PC-9 (cell line): ENCODE measurements around the gene MTOR. TPM values are rescaled to one million over a fixed set of nuclear protein-coding genes. Genes with fewer than 3 reads are reported as not detected.

Experiments
- BruUV-seq: library from RNA; stranded (reverse); fragments of 400-500 nt; replicated peaks from 2 replicates; lab custom pipeline; 2021; lab: Mats Ljungman, UMichigan
- CTCF ChIA-PET: fragments of 300-600 bp; sonication (Branson Sonifier 250); formaldehyde crosslinking; loops from one replicate; lab custom pipeline; 2022; ENCODE audit warnings: antibody characterized with exemption; lab: Charles Lee
- POLR2A ChIA-PET: fragments of 300-600 bp; sonication (Branson Sonifier 250); formaldehyde crosslinking; loops from one replicate; lab custom pipeline; 2022; ENCODE audit warnings: antibody characterized with exemption; ENCODE audit not compliant: unreplicated experiment; lab: Charles Lee
- DNase-seq, 2 experiments: peaks; one replicate each; pipeline versions ENCODE4 v3.0.0 to v3.0.0-alpha.2; 2015 to 2022; ENCODE audit warnings: mixed read lengths in 1 of 2
- H2AFZ ChIP-seq: fragments of 200-600 bp; sonication (generic); 2 replicates; pipeline ENCODE4 v1.8.1; 2017; ENCODE audit warnings: antibody characterized with exemption
- H3F3A ChIP-seq: fragments of 200-600 bp; sonication (generic); 2 replicates; pipeline ENCODE4 v1.8.1; 2017; ENCODE audit warnings: antibody characterized with exemption, mild to moderate bottlenecking, low read depth; ENCODE audit not compliant: insufficient read depth
- H3K27ac ChIP-seq: fragments of 200-600 bp; sonication (generic); 2 replicates; pipeline ENCODE4 v1.6.1; 2016; ENCODE audit warnings: mixed run types
- H3K27me3 ChIP-seq: fragments of 200-600 bp; sonication (generic); 2 replicates; pipeline ENCODE4 v1.6.1; 2016; ENCODE audit warnings: low read depth, mixed run types; ENCODE audit not compliant: insufficient read depth
- H3K36me3 ChIP-seq: fragments of 200-600 bp; sonication (generic); 2 replicates; pipeline ENCODE4 v1.6.1; 2016; ENCODE audit warnings: low read depth, mixed run types
- H3K4me1 ChIP-seq: fragments of 200-600 bp; sonication (generic); replicated peaks from 2 replicates; pipeline ENCODE4 v1.6.1; 2016; ENCODE audit warnings: mixed run types; ENCODE audit not compliant: insufficient read depth
- H3K4me2 ChIP-seq: fragments of 200-600 bp; sonication (generic); 2 replicates; pipeline ENCODE4 v1.6.1; 2017; ENCODE audit warnings: mixed run types
- H3K4me3 ChIP-seq: fragments of 200-600 bp; sonication (generic); 2 replicates; pipeline ENCODE4 v1.6.1; 2016; ENCODE audit warnings: mixed run types
- H3K79me2 ChIP-seq: fragments of 200-600 bp; sonication (generic); 2 replicates; pipeline ENCODE4 v1.6.1; 2017; ENCODE audit warnings: low read depth, mixed run types
- H3K9me2 ChIP-seq: fragments of 200-600 bp; sonication (generic); 2 replicates; pipeline ENCODE4 v1.8.1; 2017; ENCODE audit warnings: mild to moderate bottlenecking; ENCODE audit not compliant: insufficient read depth
- H3K9me3 ChIP-seq: fragments of 200-600 bp; sonication (generic); 2 replicates; pipeline ENCODE4 v1.8.1; 2016; ENCODE audit warnings: low read depth; ENCODE audit not compliant: insufficient read depth
- H4K20me1 ChIP-seq: fragments of 200-600 bp; sonication (generic); 2 replicates; pipeline ENCODE4 v1.8.1; 2017; ENCODE audit not compliant: insufficient read depth
- EZH2 ChIP-seq: fragments of 200-600 bp; sonication (generic); IDR thresholded peaks from 2 replicates; pipeline ENCODE4 v1.8.0; 2017; ENCODE audit warnings: antibody characterized with exemption, low read depth
- intact Hi-C: fragments of 100-400 bp; cut with micrococcal nuclease; formaldehyde crosslinking; loops from one replicate; pipeline ENCODE4 v1.10.0; 2022; ENCODE audit not compliant: unreplicated experiment
- total RNA-seq: library from RNA; stranded (reverse); gene quantifications from 2 replicates; pipeline ENCODE4 v1.2.3, GENCODE V29; 2021
- TF ChIP-seq, protein P1 (sequence below): fragments of 200-600 bp; sonication (generic); conservative IDR thresholded peaks from 2 replicates; pipeline ENCODE4 v1.6.1; 2017; ENCODE audit warnings: mixed run types, antibody characterized with exemption, mild to moderate bottlenecking, moderate library complexity

The MTOR gene
- total RNA-seq, 1 experiment from 2014 or later: 37.4 TPM

DNA sequence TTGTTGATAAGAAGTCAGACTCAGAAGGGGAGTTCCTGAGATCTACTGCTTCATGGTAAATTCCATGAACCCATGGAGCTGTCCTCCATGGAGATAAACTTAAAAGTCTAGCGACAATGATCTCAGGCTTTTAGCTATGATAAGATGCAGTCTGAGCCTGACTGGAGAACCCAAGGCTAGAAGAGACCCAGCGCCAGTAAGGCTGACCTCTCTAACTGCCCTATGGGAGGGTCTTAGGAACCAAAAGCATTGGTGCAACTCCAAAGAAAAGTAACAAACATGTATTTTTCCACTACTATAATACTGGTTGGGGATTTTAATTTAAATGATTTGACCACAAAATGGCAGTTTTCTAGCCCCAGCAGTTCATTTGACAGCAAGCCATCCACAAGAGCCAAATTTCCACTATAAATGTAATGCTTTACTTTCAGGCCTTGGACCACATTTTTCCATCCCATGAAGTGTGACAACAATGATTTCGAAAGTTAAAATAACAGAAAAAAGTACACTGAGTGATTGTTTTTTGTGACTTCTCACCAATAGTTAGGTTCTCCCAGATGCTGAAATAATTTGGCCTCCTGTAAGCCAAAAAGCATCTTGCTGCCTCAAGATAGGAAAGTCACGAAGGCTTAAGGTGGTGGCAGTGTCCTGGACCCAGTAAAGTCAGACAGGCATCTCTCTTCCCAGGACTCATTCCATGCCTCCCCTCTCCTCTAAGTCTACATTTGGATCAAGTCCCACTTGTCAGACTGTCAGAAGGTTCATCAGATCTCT lies 119.5 kb downstream of the MTOR start:
- Histone ChIP-seq H3K4me2 (no peak overlapping the region), H3F3A (no peaks in the 10 kb centered on the region), H3K4me1 (peaks cover 9% of the 10 kb centered on the region), H3K4me3 (no peak overlapping the region), H3K9me2 (no peaks in the 10 kb centered on the region), H3K79me2 (no peaks in the 10 kb centered on the region), H3K27ac (no peak overlapping the region), H4K20me1 (no peaks in the 10 kb centered on the region), H3K27me3 (no peaks in the 10 kb centered on the region), H3K36me3 (no peaks in the 10 kb centered on the region), H2AFZ (no peak overlapping the region), H3K9me3 (no peaks in the 10 kb centered on the region)
- BruUV-seq: no TSS peak
- POLR2A ChIA-PET: no interaction called here
- intact Hi-C loops: no loop called here
- DNase-seq: no peak
- TF ChIP-seq, protein P1, sequence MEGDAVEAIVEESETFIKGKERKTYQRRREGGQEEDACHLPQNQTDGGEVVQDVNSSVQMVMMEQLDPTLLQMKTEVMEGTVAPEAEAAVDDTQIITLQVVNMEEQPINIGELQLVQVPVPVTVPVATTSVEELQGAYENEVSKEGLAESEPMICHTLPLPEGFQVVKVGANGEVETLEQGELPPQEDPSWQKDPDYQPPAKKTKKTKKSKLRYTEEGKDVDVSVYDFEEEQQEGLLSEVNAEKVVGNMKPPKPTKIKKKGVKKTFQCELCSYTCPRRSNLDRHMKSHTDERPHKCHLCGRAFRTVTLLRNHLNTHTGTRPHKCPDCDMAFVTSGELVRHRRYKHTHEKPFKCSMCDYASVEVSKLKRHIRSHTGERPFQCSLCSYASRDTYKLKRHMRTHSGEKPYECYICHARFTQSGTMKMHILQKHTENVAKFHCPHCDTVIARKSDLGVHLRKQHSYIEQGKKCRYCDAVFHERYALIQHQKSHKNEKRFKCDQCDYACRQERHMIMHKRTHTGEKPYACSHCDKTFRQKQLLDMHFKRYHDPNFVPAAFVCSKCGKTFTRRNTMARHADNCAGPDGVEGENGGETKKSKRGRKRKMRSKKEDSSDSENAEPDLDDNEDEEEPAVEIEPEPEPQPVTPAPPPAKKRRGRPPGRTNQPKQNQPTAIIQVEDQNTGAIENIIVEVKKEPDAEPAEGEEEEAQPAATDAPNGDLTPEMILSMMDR: no peak
- TF ChIP-seq EZH2: no peak
- CTCF ChIA-PET: no interaction called here

DNA sequence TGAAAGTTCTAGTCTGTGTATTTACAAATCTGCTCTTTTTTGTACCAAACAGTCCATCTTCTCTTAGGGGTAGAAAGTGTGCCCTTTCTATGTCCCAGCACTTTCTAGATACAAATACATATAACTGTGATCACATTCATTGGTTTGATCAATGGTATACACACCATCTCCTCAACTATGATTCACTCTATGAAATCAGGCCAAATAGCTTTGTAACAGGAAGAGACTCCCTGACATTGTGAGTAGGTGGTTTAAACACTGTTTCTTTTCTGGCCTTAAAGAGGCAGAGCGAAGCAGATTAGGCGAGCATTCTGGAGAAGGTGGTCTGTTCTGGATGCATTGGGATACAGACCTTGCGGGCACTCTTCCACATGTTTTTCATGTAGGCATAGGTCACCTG lies 123.4 kb downstream of the MTOR start:
- H3K4me2 ChIP-seq: no peak overlapping the region
- no peaks in the 10 kb centered on the region for H3K79me2 ChIP-seq
- POLR2A ChIA-PET: no interaction called here
- no peaks in the 10 kb centered on the region for H3K9me3 ChIP-seq
- no peak overlapping the region for H3K27ac ChIP-seq
- intact Hi-C loops: no loop called here
- H3K4me1 ChIP-seq: peaks cover 7% of the 10 kb centered on the region; the same call in 1 of the 2 replicates
- DNase-seq: no peak
- H3K9me2 ChIP-seq: no peaks in the 10 kb centered on the region
- H3K36me3 ChIP-seq: no peaks in the 10 kb centered on the region
- CTCF ChIA-PET: no interaction called here
- H3K4me3 ChIP-seq: no peak overlapping the region
- BruUV-seq: no TSS peak
- H2AFZ ChIP-seq: no peak overlapping the region
- no peaks in the 10 kb centered on the region for H3K27me3 ChIP-seq
- H3F3A ChIP-seq: 0 out of 2 replicates have a peak, but pooled peaks cover 10% of the 10 kb centered on the region
- no peak for TF ChIP-seq EZH2
- TF ChIP-seq, protein P1: no peak
- no peaks in the 10 kb centered on the region for H4K20me1 ChIP-seq

DNA sequence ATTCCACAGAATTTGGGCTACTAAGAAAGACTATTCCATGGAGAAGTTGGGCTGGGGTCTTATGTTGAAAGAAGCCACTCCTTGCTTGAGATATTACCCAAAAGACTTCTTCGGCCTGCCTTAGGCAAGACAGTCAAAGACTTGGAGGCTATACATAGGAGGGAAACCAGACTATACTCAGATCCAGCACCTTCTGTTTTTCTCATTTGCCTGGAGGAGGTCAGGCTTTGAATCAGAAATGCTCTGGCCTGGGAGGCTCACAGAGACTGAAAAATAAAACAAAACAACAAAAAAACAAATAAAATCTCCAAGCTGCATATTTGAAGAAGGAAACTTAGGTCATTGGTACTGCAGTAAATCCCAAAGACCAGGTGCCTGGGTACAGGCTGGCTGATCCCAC lies 124.3 kb downstream of the MTOR start:
- Histone ChIP-seq H3K4me1 (peaks cover 7% of the 10 kb centered on the region; the same call in 1 of the 2 replicates), H2AFZ (no peak overlapping the region), H3K27ac (no peak overlapping the region), H3K4me2 (no peak overlapping the region), H3K36me3 (no peaks in the 10 kb centered on the region), H3K9me2 (no peaks in the 10 kb centered on the region), H4K20me1 (no peaks in the 10 kb centered on the region), H3K79me2 (no peaks in the 10 kb centered on the region), H3K9me3 (no peaks in the 10 kb centered on the region), H3F3A (0 out of 2 replicates have a peak, but pooled peaks cover 10% of the 10 kb centered on the region), H3K4me3 (no peak overlapping the region), H3K27me3 (no peaks in the 10 kb centered on the region)
- no TSS peak for BruUV-seq
- no peak for DNase-seq
- intact Hi-C loops: no loop called here
- POLR2A ChIA-PET: no interaction called here
- CTCF ChIA-PET: interaction anchor here (0.6 kb wide), 1 partner anchor 136 kb away, joined by 4 read pairs; no protein-coding TSS in a partner anchor
- no peak for TF ChIP-seq EZH2
- TF ChIP-seq, protein P1: no peak
